GM23248 (cell line): ENCODE measurements around the gene FCGR2B. TPM values are rescaled to one million over a fixed set of nuclear protein-coding genes. Genes with fewer than 3 reads are reported as not detected.
"Not testable (repeated sequence)": the region's sequence is repeated elsewhere in the genome, so short reads cannot be mapped to it uniquely, and the experiment has no call there.

Experiments
- DNase-seq: peaks from one replicate; pipeline ENCODE4 v3.0.0-alpha.2; 2015
- H2AFZ ChIP-seq: fragments of 200-600 bp; sonication (generic); 2 replicates; pipeline ENCODE4 v1.6.1; 2016; ENCODE audit warnings: antibody characterized with exemption
- H3F3A ChIP-seq: fragments of 200-600 bp; sonication (generic); 2 replicates; pipeline ENCODE4 v1.6.1; 2016; ENCODE audit warnings: mild to moderate bottlenecking, antibody characterized with exemption, mixed run types; ENCODE audit not compliant: insufficient read depth
- H3K27ac ChIP-seq: fragments of 200-600 bp; sonication (generic); 2 replicates; pipeline ENCODE4 v1.5.1; 2016; ENCODE audit warnings: mild to moderate bottlenecking
- H3K27me3 ChIP-seq: fragments of 200-600 bp; sonication (generic); replicated peaks from 2 replicates; pipeline ENCODE4 v1.6.1; 2016; ENCODE audit warnings: mild to moderate bottlenecking; ENCODE audit not compliant: insufficient read depth
- H3K36me3 ChIP-seq: fragments of 200-600 bp; sonication (generic); 2 replicates; pipeline ENCODE4 v1.6.1; 2016; ENCODE audit warnings: low read depth, mild to moderate bottlenecking
- H3K4me1 ChIP-seq: fragments of 200-600 bp; sonication (generic); 2 replicates; pipeline ENCODE4 v1.6.1; 2016; ENCODE audit warnings: mild to moderate bottlenecking; ENCODE audit not compliant: insufficient read depth
- H3K4me2 ChIP-seq: fragments of 200-600 bp; sonication (generic); one replicate; pipeline ENCODE4 v1.6.1; 2016; ENCODE audit warnings: mild to moderate bottlenecking; ENCODE audit not compliant: unreplicated experiment
- H3K4me3 ChIP-seq: fragments of 200-600 bp; sonication (generic); 2 replicates; pipeline ENCODE4 v1.5.1; 2016; ENCODE audit warnings: mild to moderate bottlenecking
- H3K79me2 ChIP-seq: fragments of 200-600 bp; sonication (generic); 2 replicates; pipeline ENCODE4 v1.6.1; 2016; ENCODE audit warnings: mild to moderate bottlenecking; ENCODE audit not compliant: insufficient read depth
- H3K9ac ChIP-seq: fragments of 200-600 bp; sonication (generic); 2 replicates; pipeline ENCODE4 v1.6.1; 2016; ENCODE audit warnings: mild to moderate bottlenecking
- H3K9me2 ChIP-seq: fragments of 200-600 bp; sonication (generic); 2 replicates; pipeline ENCODE4 v1.6.1; 2016; ENCODE audit warnings: mixed run types, mild to moderate bottlenecking, moderate library complexity; ENCODE audit not compliant: insufficient read depth
- H3K9me3 ChIP-seq: fragments of 200-600 bp; sonication (generic); one replicate; pipeline ENCODE4 v1.6.1; 2017; ENCODE audit warnings: low read depth
- H4K20me1 ChIP-seq: fragments of 200-600 bp; sonication (generic); 2 replicates; pipeline ENCODE4 v1.6.0; 2016; ENCODE audit not compliant: insufficient read depth
- WGBS, 2 experiments: methylation state at CpG; one replicate each; pipeline ENCODE4 v1.1.6; 2015 to 2017; ENCODE audit warnings: low lambda C conversion rate in 2 of 2, low coverage in 1 of 2; ENCODE audit errors: missing lambda C conversion rate in 2 of 2; 5-methylcytosine and 5-hydroxymethylcytosine counted together
- in situ Hi-C: fragments of 300-500 bp; cut with MboI; formaldehyde crosslinking; loops from 2 replicates; pipeline ENCODE4 v1.15.0; 2020
- polyA plus RNA-seq: library from polyadenylated mRNA; unstranded; fragments of >200 nt; fragmentation: Nextera tagmentation; extraction: Ambion mirVana; gene quantifications from 2 replicates; pipeline ENCODE4 v1.2.1, GENCODE V29; 2016
- total RNA-seq: library from RNA; depleted of rRNA; stranded (reverse); fragments of >200 nt; shearing (Covaris generic); gene quantifications from 2 replicates; pipeline ENCODE4 v1.2.3, GENCODE V29; 2014

Gene FCGR2B
- total and polyA plus RNA-seq, 2 experiments from 2014 or later: not detected

- H2AFZ ChIP-seq, H3F3A ChIP-seq, H3K27ac ChIP-seq, H3K9ac ChIP-seq, H3K9me2 ChIP-seq, H3K4me2 ChIP-seq, H3K9me3 ChIP-seq, DNase-seq, H3K4me3 ChIP-seq, H3K4me1 ChIP-seq, H3K79me2 ChIP-seq, H3K27me3 ChIP-seq, H3K36me3 ChIP-seq, in situ Hi-C loops, H4K20me1 ChIP-seq: not testable (repeated sequence)
- 52 to 56% methylated on average over 2 to 3 of the region's 6 CpGs for WGBS, 2 experiments
Measured at GRCh38 chr1:161638251-161638993, 24.5 kb upstream of the FCGR2B start.

GRCh38 chr1:161639203-161639602, 23.7 kb upstream of the FCGR2B start:
- H3K9ac ChIP-seq, H3K79me2 ChIP-seq, H4K20me1 ChIP-seq, H3K4me3 ChIP-seq, DNase-seq, H3K27ac ChIP-seq, H3K4me2 ChIP-seq, in situ Hi-C loops, H2AFZ ChIP-seq, H3K36me3 ChIP-seq, H3F3A ChIP-seq, H3K9me2 ChIP-seq, H3K27me3 ChIP-seq, H3K4me1 ChIP-seq, H3K9me3 ChIP-seq: not testable (repeated sequence)
- WGBS, 2 experiments: 39 to 50% methylated on average over 2 of the region's 2 CpGs

GRCh38 chr1:161642697-161643096, 20.2 kb upstream of the FCGR2B start:
- 100% methylated on average over 1 of the region's 1 CpG; no CpG with 5 or more reads in 1 of the 2 experiments for WGBS, 2 experiments
- H3K36me3 ChIP-seq, in situ Hi-C loops, H3K4me1 ChIP-seq, H3K9me2 ChIP-seq, H3K27me3 ChIP-seq, H3K9me3 ChIP-seq, H3F3A ChIP-seq, H3K4me3 ChIP-seq, H3K79me2 ChIP-seq, H3K4me2 ChIP-seq, H3K9ac ChIP-seq, H4K20me1 ChIP-seq, H2AFZ ChIP-seq, H3K27ac ChIP-seq: not testable (repeated sequence)
- DNase-seq: peak; percentile 36

- H3K4me2 ChIP-seq, H3K79me2 ChIP-seq, H2AFZ ChIP-seq, H3K36me3 ChIP-seq, H3K9ac ChIP-seq, H3K9me3 ChIP-seq, H3K4me3 ChIP-seq, DNase-seq, H3F3A ChIP-seq, H3K27me3 ChIP-seq, H4K20me1 ChIP-seq, H3K9me2 ChIP-seq, H3K27ac ChIP-seq, in situ Hi-C loops, H3K4me1 ChIP-seq: not testable (repeated sequence)
- 71 to 89% methylated on average over 5 of the region's 5 CpGs for WGBS, 2 experiments
Measured at GRCh38 chr1:161643481-161644208, 19.3 kb upstream of the FCGR2B start.

GRCh38 chr1:161644855-161645254, 18.1 kb upstream of the FCGR2B start:
- H3K36me3 ChIP-seq, DNase-seq, H3K79me2 ChIP-seq, H3K9ac ChIP-seq, H3K27ac ChIP-seq, H2AFZ ChIP-seq, H3K27me3 ChIP-seq, H3K4me1 ChIP-seq, H3K9me3 ChIP-seq, in situ Hi-C loops, H3K4me3 ChIP-seq, H3F3A ChIP-seq, H3K9me2 ChIP-seq, H3K4me2 ChIP-seq, H4K20me1 ChIP-seq: not testable (repeated sequence)
- WGBS, 2 experiments: 18 to 40% methylated on average over 1 of the region's 1 CpG

- in situ Hi-C loops: not testable (repeated sequence)
Measured at GRCh38 chr1:161647507-161648360, 15.2 kb upstream of the FCGR2B start.

GRCh38 chr1:161653541-161653940, 9.4 kb upstream of the FCGR2B start:
- WGBS, 2 experiments: 19 to 21% methylated on average over 2 of the region's 7 CpGs
- H3K4me2 ChIP-seq, in situ Hi-C loops: not testable (repeated sequence)

More at GRCh38 chr1:161647507-161648360, 15.2 kb upstream of the FCGR2B start:
- not testable (repeated sequence) for H3K4me1 ChIP-seq, H3K79me2 ChIP-seq, H3K9me2 ChIP-seq, H3F3A ChIP-seq, H4K20me1 ChIP-seq, H3K4me2 ChIP-seq, H3K4me3 ChIP-seq, H3K9me3 ChIP-seq, H3K27me3 ChIP-seq, H3K27ac ChIP-seq, H3K36me3 ChIP-seq, H3K9ac ChIP-seq
- peak; percentile 42 for DNase-seq
- WGBS, 2 experiments: 52 to 58% methylated on average over 11 to 12 of the region's 13 CpGs
- peak overlapping the region; percentile 43; the same call in 1 of the 2 replicates for H2AFZ ChIP-seq

More at GRCh38 chr1:161653541-161653940, 9.4 kb upstream of the FCGR2B start:
- not testable (repeated sequence) for H2AFZ ChIP-seq, H4K20me1 ChIP-seq, H3K9me2 ChIP-seq, H3K4me1 ChIP-seq, H3K79me2 ChIP-seq, H3K27me3 ChIP-seq, H3K9ac ChIP-seq, H3F3A ChIP-seq, H3K4me3 ChIP-seq, H3K36me3 ChIP-seq, DNase-seq, H3K9me3 ChIP-seq, H3K27ac ChIP-seq
